ENCODE results near the gene PTPRE.

DNA sequence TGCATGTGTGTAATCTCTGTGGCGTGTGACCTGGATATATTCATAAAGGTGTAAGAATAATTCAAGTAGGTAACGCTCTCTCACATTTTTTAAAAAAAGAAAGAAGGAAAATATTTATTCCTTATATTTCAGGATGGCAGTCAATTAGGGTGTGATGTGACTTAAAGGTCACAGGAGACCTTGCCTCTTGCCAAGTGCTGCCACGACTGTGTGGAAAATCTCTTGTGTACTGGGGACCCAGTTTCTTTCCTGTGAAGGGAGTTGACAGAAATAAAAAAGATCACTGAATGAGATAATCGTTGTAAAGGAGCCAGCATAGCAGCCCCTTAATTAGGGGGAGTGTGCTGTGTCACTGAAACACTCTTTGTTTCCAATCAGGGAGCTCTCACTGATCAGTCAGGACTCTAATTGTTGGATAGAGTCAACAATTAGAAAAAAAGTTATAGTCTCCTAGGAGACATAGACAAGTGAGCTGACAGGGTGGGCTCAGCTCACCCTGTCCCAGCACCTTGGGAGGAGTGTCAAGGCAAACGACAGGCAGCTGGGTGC is 31.1 kb downstream of the PTPRE start:
- TF ChIP-seq, protein P1, sequence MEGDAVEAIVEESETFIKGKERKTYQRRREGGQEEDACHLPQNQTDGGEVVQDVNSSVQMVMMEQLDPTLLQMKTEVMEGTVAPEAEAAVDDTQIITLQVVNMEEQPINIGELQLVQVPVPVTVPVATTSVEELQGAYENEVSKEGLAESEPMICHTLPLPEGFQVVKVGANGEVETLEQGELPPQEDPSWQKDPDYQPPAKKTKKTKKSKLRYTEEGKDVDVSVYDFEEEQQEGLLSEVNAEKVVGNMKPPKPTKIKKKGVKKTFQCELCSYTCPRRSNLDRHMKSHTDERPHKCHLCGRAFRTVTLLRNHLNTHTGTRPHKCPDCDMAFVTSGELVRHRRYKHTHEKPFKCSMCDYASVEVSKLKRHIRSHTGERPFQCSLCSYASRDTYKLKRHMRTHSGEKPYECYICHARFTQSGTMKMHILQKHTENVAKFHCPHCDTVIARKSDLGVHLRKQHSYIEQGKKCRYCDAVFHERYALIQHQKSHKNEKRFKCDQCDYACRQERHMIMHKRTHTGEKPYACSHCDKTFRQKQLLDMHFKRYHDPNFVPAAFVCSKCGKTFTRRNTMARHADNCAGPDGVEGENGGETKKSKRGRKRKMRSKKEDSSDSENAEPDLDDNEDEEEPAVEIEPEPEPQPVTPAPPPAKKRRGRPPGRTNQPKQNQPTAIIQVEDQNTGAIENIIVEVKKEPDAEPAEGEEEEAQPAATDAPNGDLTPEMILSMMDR (IDR thresholded peaks at IDR 0.05; ENCODE audit: poor library complexity, severe bottlenecking) = no peak
- TF ChIP-seq EP300 (conservative IDR thresholded peaks at IDR 0.05; ENCODE audit: poor library complexity, severe bottlenecking) (no peak), EZH2 (IDR thresholded peaks at IDR 0.05; ENCODE audit: borderline replicate concordance, insufficient read depth, low read length, poor library complexity, severe bottlenecking) (no peak), TAF1 (IDR thresholded peaks at IDR 0.05; ENCODE audit: low read depth) (no peak)

All from neural cell (in vitro differentiated cells).